K562 (cell line): ENCODE data around the gene TSC1. TPM values are rescaled to one million over a fixed set of nuclear protein-coding genes. Genes with fewer than 3 reads are reported as not detected.

ENCODE experiments used
- ARID1B ChIP-seq: fragments of 450-650 bp; IDR thresholded peaks from 2 replicates; pipeline ENCODE4 v1.6.1; 2016; ENCODE audit warnings: antibody characterized with exemption, mild to moderate bottlenecking, inconsistent platforms
- BCOR ChIP-seq: fragments of 450-650 bp; IDR thresholded peaks from 2 replicates; pipeline ENCODE4 v1.6.1; 2016
- CBFA2T2 ChIP-seq: fragments of 450-650 bp; conservative IDR thresholded peaks from 2 replicates; pipeline ENCODE4 v1.6.1; 2017; ENCODE audit warnings: mild to moderate bottlenecking
- DPF2 ChIP-seq: fragments of 450-650 bp; IDR thresholded peaks from 2 replicates; pipeline ENCODE4 v1.6.1; 2016
- EHMT2 ChIP-seq: fragments of 450-650 bp; IDR thresholded peaks from 2 replicates; pipeline ENCODE4 v1.6.1; 2018; ENCODE audit warnings: antibody characterized with exemption
- EZH2 ChIP-seq: IDR thresholded peaks from 2 replicates; pipeline ENCODE4 v1.6.1; 2012; ENCODE audit warnings: low read depth, mild to moderate bottlenecking, inconsistent platforms, low read length, borderline replicate concordance
- MITF ChIP-seq: IDR thresholded peaks from 2 replicates; pipeline ENCODE4 v1.6.1; 2014; ENCODE audit warnings: antibody characterized with exemption
- SMARCA4 ChIP-seq: fragments of 450-650 bp; IDR thresholded peaks from 2 replicates; pipeline ENCODE4 v1.6.1; 2016
- SPI1 ChIP-seq: IDR thresholded peaks from 2 replicates; pipeline ENCODE4 v1.6.1; 2011; ENCODE audit warnings: low read depth, low read length, control low read depth, borderline replicate concordance
- ZNF165 ChIP-seq: fragments of 250-450 bp; sonication (Bioruptor Pico); IDR thresholded peaks from 2 replicates; pipeline ENCODE4 v1.4.0; 2020; ENCODE audit warnings: borderline replicate concordance
- polyA plus RNA-seq, 8 experiments: library from polyadenylated mRNA; depleted of rRNA in 4 of 8; stranded (reverse) in 5 of 8; unstranded in 3 of 8; fragments of >200 nt; fragmentation: Nextera tagmentation in 2 of 8; fragmentation: Illumina TruSeq in 1 of 8; extraction: Ambion mirVana in 2 of 8; extraction: Trizol in 1 of 8; gene quantifications; 2 replicates each; pipeline versions ENCODE4 v1.2.1 to v1.2.3, GENCODE V29; 2011 to 2014; ENCODE audit warnings: inconsistent platforms in 1 of 8, missing spikeins in 1 of 8
- total RNA-seq, 7 experiments: library from RNA; depleted of rRNA in 6 of 7; stranded (reverse); fragments of >200 nt in 6 of 7; fragmentation: Illumina TruSeq in 2 of 7; extraction: Trizol in 2 of 7; gene quantifications; 2 replicates each; pipeline versions ENCODE4 v1.2.1 to v1.2.3, GENCODE V29; 2011 to 2021; ENCODE audit warnings: low replicate concordance in 1 of 7
- TF ChIP-seq, protein P1 (sequence below): fragments of 450-650 bp; IDR thresholded peaks from 2 replicates; pipeline ENCODE4 v1.6.1; 2018; ENCODE audit not compliant: partially characterized antibody
- TF ChIP-seq, protein P2 (sequence below): fragments of 450-650 bp; IDR thresholded peaks from 2 replicates; pipeline ENCODE4 v1.6.1; 2016
- TF ChIP-seq, protein P3 (sequence below): IDR thresholded peaks from 2 replicates; pipeline ENCODE4 v1.6.1; 2011; ENCODE audit not compliant: insufficient read length; ENCODE audit errors: extremely low read depth

The TSC1 gene
- total and polyA plus RNA-seq, 9 of the 15 experiments (the other 6 are each of a cell fraction or from before 2014, with no cell fraction given), result 6.9 to 37.6 (median 18.6) TPM

GRCh38 chr9:132937463-132937901 is 6.9 kb downstream of the TSC1 start (continued):
- TF ChIP-seq MITF (no peak), BCOR (0 out of 2 replicates have a peak, but pooled peaks have one; percentile 22), ZNF165 (CRISPR knock-in tag) (no peak), EHMT2 (peak; percentile 46; the same call in 1 of the 2 replicates), ARID1B (peak; percentile 61), EZH2 (no peak), DPF2 (peak; percentile 79), SPI1 (0 out of 2 replicates have a peak, but pooled peaks have one; percentile 39), CBFA2T2 (no peak), SMARCA4 (peak; percentile 57; the same call in 1 of the 2 replicates)
- TF ChIP-seq, protein P1, sequence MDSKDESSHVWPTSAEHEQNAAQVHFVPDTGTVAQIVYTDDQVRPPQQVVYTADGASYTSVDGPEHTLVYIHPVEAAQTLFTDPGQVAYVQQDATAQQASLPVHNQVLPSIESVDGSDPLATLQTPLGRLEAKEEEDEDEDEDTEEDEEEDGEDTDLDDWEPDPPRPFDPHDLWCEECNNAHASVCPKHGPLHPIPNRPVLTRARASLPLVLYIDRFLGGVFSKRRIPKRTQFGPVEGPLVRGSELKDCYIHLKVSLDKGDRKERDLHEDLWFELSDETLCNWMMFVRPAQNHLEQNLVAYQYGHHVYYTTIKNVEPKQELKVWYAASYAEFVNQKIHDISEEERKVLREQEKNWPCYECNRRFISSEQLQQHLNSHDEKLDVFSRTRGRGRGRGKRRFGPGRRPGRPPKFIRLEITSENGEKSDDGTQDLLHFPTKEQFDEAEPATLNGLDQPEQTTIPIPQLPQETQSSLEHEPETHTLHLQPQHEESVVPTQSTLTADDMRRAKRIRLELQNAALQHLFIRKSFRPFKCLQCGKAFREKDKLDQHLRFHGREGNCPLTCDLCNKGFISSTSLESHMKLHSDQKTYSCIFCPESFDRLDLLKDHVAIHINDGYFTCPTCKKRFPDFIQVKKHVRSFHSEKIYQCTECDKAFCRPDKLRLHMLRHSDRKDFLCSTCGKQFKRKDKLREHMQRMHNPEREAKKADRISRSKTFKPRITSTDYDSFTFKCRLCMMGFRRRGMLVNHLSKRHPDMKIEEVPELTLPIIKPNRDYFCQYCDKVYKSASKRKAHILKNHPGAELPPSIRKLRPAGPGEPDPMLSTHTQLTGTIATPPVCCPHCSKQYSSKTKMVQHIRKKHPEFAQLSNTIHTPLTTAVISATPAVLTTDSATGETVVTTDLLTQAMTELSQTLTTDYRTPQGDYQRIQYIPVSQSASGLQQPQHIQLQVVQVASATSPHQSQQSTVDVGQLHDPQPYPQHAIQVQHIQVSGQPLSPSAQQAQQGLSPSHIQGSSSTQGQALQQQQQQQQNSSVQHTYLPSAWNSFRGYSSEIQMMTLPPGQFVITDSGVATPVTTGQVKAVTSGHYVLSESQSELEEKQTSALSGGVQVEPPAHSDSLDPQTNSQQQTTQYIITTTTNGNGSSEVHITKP, result no peak
- TF ChIP-seq, protein P2, sequence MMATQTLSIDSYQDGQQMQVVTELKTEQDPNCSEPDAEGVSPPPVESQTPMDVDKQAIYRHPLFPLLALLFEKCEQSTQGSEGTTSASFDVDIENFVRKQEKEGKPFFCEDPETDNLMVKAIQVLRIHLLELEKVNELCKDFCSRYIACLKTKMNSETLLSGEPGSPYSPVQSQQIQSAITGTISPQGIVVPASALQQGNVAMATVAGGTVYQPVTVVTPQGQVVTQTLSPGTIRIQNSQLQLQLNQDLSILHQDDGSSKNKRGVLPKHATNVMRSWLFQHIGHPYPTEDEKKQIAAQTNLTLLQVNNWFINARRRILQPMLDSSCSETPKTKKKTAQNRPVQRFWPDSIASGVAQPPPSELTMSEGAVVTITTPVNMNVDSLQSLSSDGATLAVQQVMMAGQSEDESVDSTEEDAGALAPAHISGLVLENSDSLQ, result peak; percentile 19; the same call in 1 of the 2 replicates
- TF ChIP-seq, protein P3, sequence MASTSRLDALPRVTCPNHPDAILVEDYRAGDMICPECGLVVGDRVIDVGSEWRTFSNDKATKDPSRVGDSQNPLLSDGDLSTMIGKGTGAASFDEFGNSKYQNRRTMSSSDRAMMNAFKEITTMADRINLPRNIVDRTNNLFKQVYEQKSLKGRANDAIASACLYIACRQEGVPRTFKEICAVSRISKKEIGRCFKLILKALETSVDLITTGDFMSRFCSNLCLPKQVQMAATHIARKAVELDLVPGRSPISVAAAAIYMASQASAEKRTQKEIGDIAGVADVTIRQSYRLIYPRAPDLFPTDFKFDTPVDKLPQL, result no peak
